ENCODE measurements around the gene ASPM.

GRCh38 chr1:197137322-197137721, 9.1 kb downstream of the ASPM start:
- no peak for TF ChIP-seq CTCF (IDR thresholded peaks at IDR 0.05)
- no peak for TF ChIP-seq POLR2A (IDR thresholded peaks at IDR 0.05)
- no peak for TF ChIP-seq POLR2AphosphoS5 (IDR thresholded peaks at IDR 0.05)
- TF ChIP-seq EP300 (IDR thresholded peaks at IDR 0.05) = no peak
